SU-DHL-6 (cell line): ENCODE measurements around the gene PMEPA1.

Experiments
- CTCF ChIP-seq: fragments of 200-600 bp; sonication (generic); IDR thresholded peaks from one replicate; pipeline ENCODE4 v1.5.1; 2017; ENCODE audit warnings: antibody characterized with exemption, mild to moderate bottlenecking, low read length, moderate library complexity; ENCODE audit not compliant: insufficient read depth, poor library complexity, severe bottlenecking
- EZH2phosphoT487 ChIP-seq: fragments of 200-600 bp; sonication (generic), shearing (Covaris generic); conservative IDR thresholded peaks from 2 replicates; pipeline ENCODE4 v1.6.1; 2018; ENCODE audit warnings: mild to moderate bottlenecking, antibody characterized with exemption, low read length, moderate library complexity, mixed read lengths

- TF ChIP-seq CTCF = no peak
- TF ChIP-seq EZH2phosphoT487 = no peak
Measured at GRCh38 chr20:57683287-57683686, 26.5 kb downstream of the PMEPA1 start.
